DLD1 (cell line): ENCODE measurements around the gene HIVEP2.

Experiments used
- in situ Hi-C: cut with HindIII; loops from 2 replicates; pipeline ENCODE4 v1.10.0; 2017; ENCODE audit warnings: low sequenced_read_pairs

Gene HIVEP2

GRCh38 chr6:142845624-142846458 is 99.1 kb downstream of the HIVEP2 start:
- in situ Hi-C loops, result no loop called here

- in situ Hi-C loops, result no loop called here
Measured at GRCh38 chr6:142845143-142845571, 99.8 kb downstream of the HIVEP2 start.

GRCh38 chr6:142844065-142844755 is 100.8 kb downstream of the HIVEP2 start:
- in situ Hi-C loops, result no loop called here

GRCh38 chr6:142843361-142843760 is 101.6 kb downstream of the HIVEP2 start:
- in situ Hi-C loops, result no loop called here

GRCh38 chr6:142842418-142843261 is 102.3 kb downstream of the HIVEP2 start:
- in situ Hi-C loops, result no loop called here

- in situ Hi-C loops, result no loop called here
Measured at GRCh38 chr6:142841915-142842314, 103.1 kb downstream of the HIVEP2 start.

- in situ Hi-C loops, result no loop called here
Measured at GRCh38 chr6:142839686-142840040, 105.3 kb downstream of the HIVEP2 start.

- in situ Hi-C loops, result no loop called here
Measured at GRCh38 chr6:142838821-142839685, 105.9 kb downstream of the HIVEP2 start.

- in situ Hi-C loops, result no loop called here
Measured at GRCh38 chr6:142835787-142836535, 109.0 kb downstream of the HIVEP2 start.

- in situ Hi-C loops, result no loop called here
Measured at GRCh38 chr6:142834853-142835252, 110.1 kb downstream of the HIVEP2 start.

- in situ Hi-C loops, result no loop called here
Measured at GRCh38 chr6:142833798-142834197, 111.2 kb downstream of the HIVEP2 start.

GRCh38 chr6:142833054-142833453 is 111.9 kb downstream of the HIVEP2 start:
- in situ Hi-C loops, result no loop called here

- in situ Hi-C loops, result no loop called here
Measured at GRCh38 chr6:142830807-142831206, 114.2 kb downstream of the HIVEP2 start.

- in situ Hi-C loops, result no loop called here
Measured at GRCh38 chr6:142830116-142830710, 114.8 kb downstream of the HIVEP2 start.

GRCh38 chr6:142829556-142829955 is 115.4 kb downstream of the HIVEP2 start:
- in situ Hi-C loops, result no loop called here

GRCh38 chr6:142827991-142828390 is 117.0 kb downstream of the HIVEP2 start:
- in situ Hi-C loops, result no loop called here

GRCh38 chr6:142827369-142827768 is 117.6 kb downstream of the HIVEP2 start:
- in situ Hi-C loops, result no loop called here

- in situ Hi-C loops, result no loop called here
Measured at GRCh38 chr6:142825760-142826159, 119.2 kb downstream of the HIVEP2 start.

GRCh38 chr6:142824426-142824825 is 120.5 kb downstream of the HIVEP2 start:
- in situ Hi-C loops, result no loop called here
